Fibroblast of pulmonary artery (primary cell): ENCODE measurements around the gene CFAP99.

Experiments used
- DNase-seq: peaks from one replicate; pipeline ENCODE4 v3.0.0-alpha.2; 2010; ENCODE audit warnings: low read depth
- H3K4me3 ChIP-seq: replicated peaks from 2 replicates; pipeline ENCODE4 v1.5.1; 2011; ENCODE audit warnings: low read depth, mild to moderate bottlenecking, control low read depth, low read length, moderate library complexity
- CTCF ChIP-seq: IDR thresholded peaks from 2 replicates; pipeline ENCODE4 v1.5.1; 2011; ENCODE audit warnings: mild to moderate bottlenecking, control low read depth, low read length, inconsistent platforms; ENCODE audit errors: missing control alignments

Gene CFAP99

DNA sequence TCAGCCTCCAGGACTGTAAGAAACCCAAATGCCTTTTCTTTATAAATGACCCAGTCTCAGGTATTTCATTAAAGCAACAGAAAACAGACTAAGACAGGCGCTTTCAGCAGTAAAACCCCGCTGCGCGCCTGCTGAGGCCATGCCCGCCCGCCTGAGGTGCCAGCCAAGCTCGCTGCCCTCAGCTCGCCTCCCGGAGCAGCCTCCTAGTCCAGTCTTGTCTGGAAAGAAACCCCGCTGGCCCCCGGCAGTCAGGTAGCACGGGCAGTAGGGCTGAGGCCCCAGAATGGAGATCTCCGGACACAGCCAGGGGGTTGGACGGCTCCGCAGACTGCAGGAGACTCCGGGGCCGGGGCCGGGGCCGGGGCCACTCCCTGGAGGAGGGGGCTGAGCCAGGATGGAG is 32.0 kb upstream of the CFAP99 start:
- no peak for DNase-seq
- TF ChIP-seq CTCF: no peak
- no peak overlapping the region for H3K4me3 ChIP-seq

GRCh38 chr4:2387218-2387617 is 31.5 kb upstream of the CFAP99 start:
- DNase-seq: no peak
- TF ChIP-seq CTCF: no peak
- H3K4me3 ChIP-seq: no peak overlapping the region

- no peak overlapping the region for H3K4me3 ChIP-seq
- TF ChIP-seq CTCF: no peak
- DNase-seq: no peak
Observed at GRCh38 chr4:2387829-2388228, 30.9 kb upstream of the CFAP99 start.

DNA sequence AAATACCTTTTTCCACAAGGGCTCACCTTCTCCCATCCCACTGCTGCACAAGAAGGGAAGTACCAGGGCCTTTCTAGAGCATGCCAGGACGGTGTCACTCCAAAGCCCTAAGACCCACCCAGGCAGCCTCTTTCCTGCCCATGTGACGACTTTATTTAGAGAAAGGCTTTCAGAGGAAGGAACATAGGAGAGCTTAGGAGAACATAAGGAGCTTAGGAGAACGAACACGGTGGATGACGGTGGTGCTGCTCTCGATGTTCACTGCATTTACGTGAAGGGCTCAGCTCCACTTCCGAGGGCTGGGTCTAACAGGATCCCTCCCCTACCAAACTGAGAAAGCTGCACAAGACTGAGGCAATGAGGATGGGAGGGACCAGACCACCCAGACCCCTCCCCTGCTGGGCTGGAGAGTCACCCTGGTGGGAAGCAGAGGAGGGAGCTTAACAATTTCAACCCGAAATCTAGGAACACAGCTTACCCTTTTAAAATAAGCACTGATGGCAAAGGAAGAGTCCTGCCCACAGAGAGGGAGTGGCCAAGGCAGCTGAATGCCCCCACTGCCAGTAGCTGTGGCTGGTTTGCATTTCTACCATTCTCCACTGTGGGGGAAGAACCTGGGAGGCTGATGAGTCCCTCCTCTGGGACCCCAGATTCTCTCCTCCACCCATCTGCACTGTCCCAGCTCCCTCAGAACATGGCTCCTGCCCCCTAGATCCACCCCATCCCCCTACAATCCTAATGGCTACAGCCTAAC is 30.1 kb upstream of the CFAP99 start:
- TF ChIP-seq CTCF: no peak
- no peak overlapping the region for H3K4me3 ChIP-seq
- DNase-seq: peak; percentile 30

- no peak overlapping the region for H3K4me3 ChIP-seq
- DNase-seq: no peak
- no peak for TF ChIP-seq CTCF
Observed at GRCh38 chr4:2389691-2390090, 29.1 kb upstream of the CFAP99 start.

GRCh38 chr4:2390146-2390545 is 28.6 kb upstream of the CFAP99 start:
- TF ChIP-seq CTCF: no peak
- no peak overlapping the region for H3K4me3 ChIP-seq
- no peak for DNase-seq

DNA sequence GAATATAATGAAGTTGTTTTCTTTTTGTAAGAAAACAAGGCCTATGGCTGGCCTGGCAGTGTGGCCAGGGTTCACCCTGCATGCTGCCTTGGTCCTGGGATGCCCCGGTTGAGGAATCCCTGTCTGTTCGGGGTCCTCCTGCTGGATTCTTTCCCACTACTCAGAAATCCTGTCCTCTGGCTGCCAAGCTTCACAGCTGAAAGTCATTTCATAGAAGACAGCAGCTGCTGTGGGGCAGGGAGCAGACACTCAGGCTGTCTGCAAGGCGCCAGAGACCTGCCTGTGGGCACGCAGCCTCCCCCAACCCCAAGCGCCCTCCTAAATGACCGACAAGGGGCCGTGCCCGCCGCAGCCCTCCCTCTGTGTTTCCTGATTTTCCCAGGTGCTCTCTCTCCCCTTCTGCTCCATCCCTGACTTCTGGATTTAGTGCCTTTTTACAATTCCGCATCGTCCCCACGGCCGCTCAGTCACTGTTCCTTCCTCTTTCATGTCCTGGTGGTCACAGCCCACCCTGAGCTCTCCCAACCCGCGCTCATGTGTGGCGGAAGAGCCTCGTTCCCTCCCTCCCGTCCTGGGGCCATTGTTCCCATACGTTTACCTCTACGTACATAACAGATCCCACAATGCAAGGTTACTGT is 27.9 kb upstream of the CFAP99 start:
- DNase-seq: no peak
- H3K4me3 ChIP-seq: no peak overlapping the region
- no peak for TF ChIP-seq CTCF
